Progenitor cell of endocrine pancreas (in vitro differentiated cells): ENCODE results near the gene GLRX2. TPM values are rescaled to one million over a fixed set of nuclear protein-coding genes. Genes with fewer than 3 reads are reported as not detected.
A peak's percentile ranks its signal among the peaks of the same experiment; 100 is the strongest.

Experiments used
- DNase-seq: peaks from one replicate; pipeline ENCODE4 v3.0.0; 2021; ENCODE audit warnings: low spot score; ENCODE audit not compliant: unreplicated experiment
- H3K27ac Mint-ChIP-seq: 2 replicates; pipeline ENCODE4 v1.8.0; 2021; ENCODE audit warnings: mild to moderate bottlenecking, moderate library complexity, mixed read lengths
- H3K27me3 Mint-ChIP-seq: 2 replicates; pipeline ENCODE4 v1.8.0; 2021; ENCODE audit warnings: mixed read lengths
- H3K36me3 Mint-ChIP-seq: 2 replicates; pipeline ENCODE4 v1.8.0; 2022; ENCODE audit warnings: mixed read lengths; ENCODE audit not compliant: insufficient read depth
- H3K4me1 Mint-ChIP-seq: 2 replicates; pipeline ENCODE4 v1.8.0; 2021; ENCODE audit warnings: low read depth, mixed read lengths
- H3K4me3 Mint-ChIP-seq: 2 replicates; pipeline ENCODE4 v1.8.0; 2021; ENCODE audit warnings: low read depth, mild to moderate bottlenecking, moderate library complexity, mixed read lengths
- H3K9me3 Mint-ChIP-seq: 2 replicates; pipeline ENCODE4 v1.8.0; 2021; ENCODE audit warnings: low read depth, mixed read lengths
- CTCF ChIP-seq: fragments of 200-600 bp; sonication (generic); IDR thresholded peaks from one replicate; pipeline ENCODE4 v1.5.0; 2021; ENCODE audit warnings: antibody characterized with exemption, mild to moderate bottlenecking; ENCODE audit not compliant: unreplicated experiment
- total RNA-seq: library from RNA; stranded (reverse); gene quantifications from 2 replicates; pipeline ENCODE4 v1.2.1, GENCODE V29; 2021

GLRX2 gene
- total RNA-seq, 1 donor from 2014 or later = 8.5 TPM

GRCh38 chr1:193141804-193142203 is 36.6 kb upstream of the GLRX2 start:
- Mint-ChIP-seq H3K4me1 (no peaks in the 10 kb centered on the region), H3K27ac (peak overlapping the region; percentile 60), H3K36me3 (peaks cover 30% of the 10 kb centered on the region), H3K4me3 (no peak overlapping the region), H3K27me3 (no peaks in the 10 kb centered on the region), H3K9me3 (no peaks in the 10 kb centered on the region)
- DNase-seq = no peak
- TF ChIP-seq CTCF = no peak

- H3K9me3 Mint-ChIP-seq = no peaks in the 10 kb centered on the region
- H3K4me1 Mint-ChIP-seq = no peaks in the 10 kb centered on the region
- H3K4me3 Mint-ChIP-seq = no peak overlapping the region
- peaks cover 27% of the 10 kb centered on the region for H3K36me3 Mint-ChIP-seq
- no peak overlapping the region for H3K27ac Mint-ChIP-seq
- DNase-seq = no peak
- no peak for TF ChIP-seq CTCF
- H3K27me3 Mint-ChIP-seq = no peaks in the 10 kb centered on the region
Measured at GRCh38 chr1:193140254-193140653, 35.0 kb upstream of the GLRX2 start.

- Mint-ChIP-seq H3K36me3 (peaks cover 34% of the 10 kb centered on the region), H3K4me3 (no peak overlapping the region), H3K9me3 (no peaks in the 10 kb centered on the region), H3K27ac (no peak overlapping the region), H3K4me1 (no peaks in the 10 kb centered on the region), H3K27me3 (no peaks in the 10 kb centered on the region)
- no peak for TF ChIP-seq CTCF
- DNase-seq = no peak
Measured at GRCh38 chr1:193131266-193131860, 26.1 kb upstream of the GLRX2 start.

- H3K4me3 Mint-ChIP-seq = no peak overlapping the region
- DNase-seq = no peak
- H3K27me3 Mint-ChIP-seq = peaks cover 3% of the 10 kb centered on the region
- TF ChIP-seq CTCF = no peak
- no peak overlapping the region for H3K27ac Mint-ChIP-seq
- peaks cover 17% of the 10 kb centered on the region for H3K4me1 Mint-ChIP-seq
- H3K36me3 Mint-ChIP-seq = peaks cover 15% of the 10 kb centered on the region
- no peaks in the 10 kb centered on the region for H3K9me3 Mint-ChIP-seq
Measured at GRCh38 chr1:193125369-193125768, 20.2 kb upstream of the GLRX2 start.

GRCh38 chr1:193123751-193124150 is 18.5 kb upstream of the GLRX2 start:
- DNase-seq = no peak
- peaks cover 25% of the 10 kb centered on the region for H3K4me1 Mint-ChIP-seq
- no peaks in the 10 kb centered on the region for H3K9me3 Mint-ChIP-seq
- no peak for TF ChIP-seq CTCF
- H3K27ac Mint-ChIP-seq = peak overlapping the region; percentile 60
- H3K27me3 Mint-ChIP-seq = peaks cover 6% of the 10 kb centered on the region
- H3K4me3 Mint-ChIP-seq = peak overlapping the region; percentile 93
- H3K36me3 Mint-ChIP-seq = peaks cover 12% of the 10 kb centered on the region
